GM19193 (cell line): ENCODE results near the gene USP16.

ENCODE experiments used
- POLR2A ChIP-seq: IDR thresholded peaks from 4 replicates; pipeline ENCODE4 v1.6.1; 2011; ENCODE audit not compliant: insufficient read depth, insufficient read length; ENCODE audit errors: extremely low read depth

The USP16 gene

GRCh38 chr21:29018540-29018939, 5.9 kb upstream of the USP16 start:
- no peak for TF ChIP-seq POLR2A

- no peak for TF ChIP-seq POLR2A
These were observed 2.3 kb upstream of the USP16 start for GRCh38 chr21:29022166-29022565.

- no peak for TF ChIP-seq POLR2A
These were observed 853 bp downstream of the USP16 start for GRCh38 chr21:29025328-29025713.

- TF ChIP-seq POLR2A: no peak
These were observed 5.1 kb downstream of the USP16 start for GRCh38 chr21:29029524-29029923.

- TF ChIP-seq POLR2A: no peak
These were observed 6.4 kb downstream of the USP16 start for GRCh38 chr21:29030909-29031308.

- TF ChIP-seq POLR2A: no peak
These were observed 8.8 kb downstream of the USP16 start for GRCh38 chr21:29033301-29033700.

GRCh38 chr21:29033871-29034270, 9.4 kb downstream of the USP16 start:
- TF ChIP-seq POLR2A: no peak

- TF ChIP-seq POLR2A: no peak
These were observed 10.2 kb downstream of the USP16 start for GRCh38 chr21:29034678-29035077.

- no peak for TF ChIP-seq POLR2A
These were observed 27.8 kb downstream of the USP16 start for GRCh38 chr21:29052224-29052623.

GRCh38 chr21:29053011-29053553, 28.6 kb downstream of the USP16 start:
- TF ChIP-seq POLR2A: no peak

GRCh38 chr21:29053656-29054055, 29.2 kb downstream of the USP16 start:
- no peak for TF ChIP-seq POLR2A

- no peak for TF ChIP-seq POLR2A
These were observed 30.6 kb downstream of the USP16 start for GRCh38 chr21:29055080-29055479.

- TF ChIP-seq POLR2A: no peak
These were observed 31.5 kb downstream of the USP16 start for GRCh38 chr21:29056005-29056404.

GRCh38 chr21:29056538-29057050, 32.1 kb downstream of the USP16 start:
- no peak for TF ChIP-seq POLR2A

GRCh38 chr21:29064850-29065481, 40.5 kb downstream of the USP16 start:
- TF ChIP-seq POLR2A: no peak

- TF ChIP-seq POLR2A: no peak
These were observed 48.4 kb downstream of the USP16 start for GRCh38 chr21:29072873-29073221.
